Activated CD8-positive, alpha-beta memory T cell treated with anti-CD3 and anti-CD28 coated beads for 1 hour (primary cell): Measurements from ENCODE around the gene CHKB.
"Not testable (repeated sequence)": the region's sequence is repeated elsewhere in the genome, so short reads cannot be mapped to it uniquely, and the experiment has no call there.

Source experiments
- DNase-seq, 2 donors: peaks; one replicate each; pipeline ENCODE4 v3.0.0-alpha.2; 2020; ENCODE audit warnings: low read depth in 1 of 2; ENCODE audit errors: extremely low read depth in 1 of 2

The CHKB gene

GRCh38 chr22:50551160-50551752, 31.4 kb downstream of the CHKB start:
- no peak for DNase-seq

GRCh38 chr22:50550395-50550794, 32.3 kb downstream of the CHKB start:
- no peak for DNase-seq

GRCh38 chr22:50548921-50549790, 33.5 kb downstream of the CHKB start:
- no peak for DNase-seq

- DNase-seq: peak in 1 of 2 donors; percentile 45
Measured at GRCh38 chr22:50548040-50548920, 34.4 kb downstream of the CHKB start.

GRCh38 chr22:50547263-50547985, 35.2 kb downstream of the CHKB start:
- DNase-seq: no peak

- no peak for DNase-seq
Measured at GRCh38 chr22:50546326-50547262, 36.1 kb downstream of the CHKB start.

- DNase-seq: no peak
Measured at GRCh38 chr22:50545522-50546325, 36.9 kb downstream of the CHKB start, which contains the start of gene KLHDC7B. KLHDC7B (plus strand) TSS chr22:50545899; CDS start chr22:50546244, 345 bp downstream.

- no peak for DNase-seq
Measured at GRCh38 chr22:50544746-50545253, 37.8 kb downstream of the CHKB start.

GRCh38 chr22:50544078-50544745, 38.4 kb downstream of the CHKB start:
- DNase-seq: peak in 1 of 2 donors; percentile 79

- no peak for DNase-seq
Measured at GRCh38 chr22:50542416-50542927, 40.2 kb downstream of the CHKB start.

GRCh38 chr22:50541667-50542026, 41.0 kb downstream of the CHKB start:
- not testable (repeated sequence) for DNase-seq

GRCh38 chr22:50540381-50540780, 42.3 kb downstream of the CHKB start:
- DNase-seq: no peak

GRCh38 chr22:50537765-50538164, 44.9 kb downstream of the CHKB start:
- DNase-seq: no peak

- no peak for DNase-seq
Measured at GRCh38 chr22:50536226-50536625, 46.4 kb downstream of the CHKB start.

GRCh38 chr22:50535113-50535512, 47.5 kb downstream of the CHKB start:
- no peak for DNase-seq

- DNase-seq: not testable (repeated sequence)
Measured at GRCh38 chr22:50533856-50534711, 48.6 kb downstream of the CHKB start.
